GM12873 (cell line): Measurements from ENCODE around the gene CLMN.

ENCODE experiments used
- CTCF ChIP-seq: IDR thresholded peaks from 2 replicates; pipeline ENCODE4 v1.5.1; 2012; ENCODE audit warnings: low read depth, mild to moderate bottlenecking, moderate library complexity, low read length, control low read depth; ENCODE audit not compliant: insufficient read depth; ENCODE audit errors: missing control alignments

The CLMN gene

GRCh38 chr14:95196826-95197545, 122.7 kb downstream of the CLMN start:
- no peak for TF ChIP-seq CTCF

GRCh38 chr14:95196268-95196667, 123.4 kb downstream of the CLMN start:
- peak; percentile 56 for TF ChIP-seq CTCF

GRCh38 chr14:95195031-95195430, 124.7 kb downstream of the CLMN start:
- TF ChIP-seq CTCF = no peak

- no peak for TF ChIP-seq CTCF
These were observed 126.6 kb downstream of the CLMN start for GRCh38 chr14:95193081-95193480.

GRCh38 chr14:95192311-95192710, 127.4 kb downstream of the CLMN start:
- no peak for TF ChIP-seq CTCF

- no peak for TF ChIP-seq CTCF
These were observed 128.1 kb downstream of the CLMN start for GRCh38 chr14:95191445-95192199.

GRCh38 chr14:95190857-95191256, 128.9 kb downstream of the CLMN start:
- no peak for TF ChIP-seq CTCF
